Tibial artery (tissue), 4 donors: ENCODE results near the gene AP3B2.
"Not testable (repeated sequence)": the region's sequence is repeated elsewhere in the genome, so short reads cannot be mapped to it uniquely, and the experiment has no call there.

Experiments used
- DNase-seq, 2 donors: peaks; one replicate each; pipeline ENCODE4 v3.0.0-alpha.2; 2019
- H3K27ac ChIP-seq, 2 donors: fragments of 200-600 bp; sonication (generic) in 1 of 2; 1 replicate in 1 of 2; 2 replicates in 1 of 2; pipeline ENCODE4 v1.5.1; 2018 to 2019; ENCODE audit warnings: mild to moderate bottlenecking in 1 of 2
- H3K27me3 ChIP-seq, 2 donors: fragments of 200-600 bp; sonication (generic) in 1 of 2; one replicate each; pipeline versions ENCODE4 v1.5.1 to v1.6.0; 2016 to 2019
- H3K36me3 ChIP-seq, 3 donors: fragments of 200-600 bp; sonication (generic) in 2 of 3; one replicate each; pipeline ENCODE4 v1.5.1; 2016 to 2019; ENCODE audit warnings: mild to moderate bottlenecking in 2 of 3
- H3K4me1 ChIP-seq, 4 donors: fragments of 200-600 bp; sonication (generic) in 2 of 4; 1 replicate in 3 of 4; 2 replicates in 1 of 4; pipeline ENCODE4 v1.5.1; 2016 to 2019
- H3K4me3 ChIP-seq, 2 donors: fragments of 200-600 bp; sonication (generic) in 1 of 2; 1 replicate in 1 of 2; 2 replicates in 1 of 2; pipeline ENCODE4 v1.5.1; 2018 to 2019; ENCODE audit warnings: mild to moderate bottlenecking in 2 of 2
- H3K9me3 ChIP-seq, 3 donors: fragments of 200-600 bp; sonication (generic) in 1 of 3; one replicate each; pipeline ENCODE4 v1.5.1; 2016 to 2019
- intact Hi-C: fragments of 100-400 bp; cut with DNase I; formaldehyde crosslinking; loops from one replicate; pipeline ENCODE4 v1.15.0; 2023; ENCODE audit warnings: low total_unique reads
- TF ChIP-seq, protein P1 (sequence below), 2 experiments: fragments of 200-600 bp in 1 of 2; fragments of 450-650 bp in 1 of 2; IDR thresholded peaks; one replicate each; pipeline ENCODE4 v1.5.1; 2017 to 2019; ENCODE audit warnings: antibody characterized with exemption in 2 of 2, mild to moderate bottlenecking in 1 of 2, moderate library complexity in 1 of 2

The AP3B2 gene

DNA sequence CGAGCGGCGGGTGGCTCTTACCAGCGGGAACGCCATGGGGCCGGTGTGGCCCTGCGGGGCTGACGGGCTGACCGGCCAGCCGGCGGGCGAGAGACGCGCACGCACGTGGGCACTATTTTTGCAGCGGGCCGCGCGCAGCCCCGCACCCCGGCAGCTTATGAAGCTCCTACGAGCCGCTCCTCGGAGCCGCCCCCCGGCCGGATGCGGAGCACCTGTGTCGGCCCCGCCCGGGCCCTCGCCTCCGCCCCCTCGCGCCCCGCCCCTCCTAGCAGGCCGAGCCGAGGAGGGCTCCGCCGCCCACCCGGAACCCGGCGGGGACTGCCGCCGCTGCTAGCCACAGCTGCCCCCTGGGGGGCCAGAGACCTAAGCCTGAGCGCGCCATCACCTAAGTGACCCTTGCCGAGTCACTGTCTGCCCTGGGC is 61.8 kb downstream of the AP3B2 start:
- no peaks in the 10 kb centered on the region for H3K36me3 ChIP-seq
- peak overlapping the region; percentile 56 to 79 for H3K4me3 ChIP-seq
- no peaks in the 10 kb centered on the region for H3K9me3 ChIP-seq
- TF ChIP-seq, protein P1, sequence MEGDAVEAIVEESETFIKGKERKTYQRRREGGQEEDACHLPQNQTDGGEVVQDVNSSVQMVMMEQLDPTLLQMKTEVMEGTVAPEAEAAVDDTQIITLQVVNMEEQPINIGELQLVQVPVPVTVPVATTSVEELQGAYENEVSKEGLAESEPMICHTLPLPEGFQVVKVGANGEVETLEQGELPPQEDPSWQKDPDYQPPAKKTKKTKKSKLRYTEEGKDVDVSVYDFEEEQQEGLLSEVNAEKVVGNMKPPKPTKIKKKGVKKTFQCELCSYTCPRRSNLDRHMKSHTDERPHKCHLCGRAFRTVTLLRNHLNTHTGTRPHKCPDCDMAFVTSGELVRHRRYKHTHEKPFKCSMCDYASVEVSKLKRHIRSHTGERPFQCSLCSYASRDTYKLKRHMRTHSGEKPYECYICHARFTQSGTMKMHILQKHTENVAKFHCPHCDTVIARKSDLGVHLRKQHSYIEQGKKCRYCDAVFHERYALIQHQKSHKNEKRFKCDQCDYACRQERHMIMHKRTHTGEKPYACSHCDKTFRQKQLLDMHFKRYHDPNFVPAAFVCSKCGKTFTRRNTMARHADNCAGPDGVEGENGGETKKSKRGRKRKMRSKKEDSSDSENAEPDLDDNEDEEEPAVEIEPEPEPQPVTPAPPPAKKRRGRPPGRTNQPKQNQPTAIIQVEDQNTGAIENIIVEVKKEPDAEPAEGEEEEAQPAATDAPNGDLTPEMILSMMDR (IDR thresholded peaks at IDR 0.05), result no peak
- intact Hi-C loops, result loop anchor here (10.0 kb wide), 1 partner anchor 103 kb away; the partner anchor contains the start of gene RPS17
- peak overlapping the region; percentile 54 to 61 for H3K27ac ChIP-seq
- H3K4me1 ChIP-seq, result peaks cover 0 to 25% (median 22%) of the 10 kb centered on the region in 4 donors
- DNase-seq, result no peak
- peaks cover 0 to 36% of the 10 kb centered on the region in 2 donors for H3K27me3 ChIP-seq

DNA sequence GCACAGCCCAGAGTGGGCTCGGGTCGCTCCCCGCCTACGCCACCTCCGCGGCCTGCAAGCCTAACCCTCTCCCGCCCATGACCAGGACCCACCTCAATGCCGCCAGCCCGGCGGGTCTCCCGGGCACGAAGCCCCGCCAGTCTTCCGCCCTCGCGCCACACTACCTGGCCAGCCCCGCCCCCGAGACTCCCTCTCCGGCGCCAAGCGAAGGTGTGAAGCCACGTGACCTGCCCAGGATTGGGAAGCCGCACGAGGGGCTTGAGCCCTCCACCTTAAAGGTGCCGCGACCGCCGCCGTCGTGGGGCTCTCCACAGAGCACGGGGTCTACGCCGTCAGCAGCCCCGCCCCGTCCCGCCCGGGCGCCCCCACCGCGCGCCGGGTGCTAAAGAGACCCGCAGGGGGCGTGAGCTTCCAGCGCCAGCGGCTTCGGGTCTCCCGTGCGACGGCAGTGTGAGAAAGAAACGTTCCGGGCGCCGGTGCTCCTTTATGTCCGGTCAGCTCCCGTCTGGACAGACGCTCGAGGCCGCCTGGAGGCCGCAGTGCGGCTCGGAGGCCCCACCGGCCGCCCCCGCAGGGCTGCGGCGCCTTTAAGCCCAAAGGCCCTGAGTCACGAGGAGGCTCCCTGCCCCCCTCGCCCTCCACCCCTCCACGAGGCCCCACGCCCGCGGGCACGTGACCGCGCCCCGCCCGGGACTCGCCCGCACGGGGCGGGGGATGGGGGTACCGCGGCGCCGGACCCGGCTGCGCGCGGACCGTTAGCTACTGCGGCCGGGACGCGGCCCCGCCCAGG is 62.4 kb downstream of the AP3B2 start, which contains the start of gene CPEB1:
TSS of gene CPEB1 (minus strand) at position 319 of the 790 bp plus-strand sequence. CDS start 18,904 bp downstream, outside the sequence.
- no peaks in the 10 kb centered on the region for H3K36me3 ChIP-seq
- peaks cover 0 to 25% (median 22%) of the 10 kb centered on the region in 4 donors for H3K4me1 ChIP-seq
- peak within 1 kb of the TSS; percentile 54 to 61 for H3K27ac ChIP-seq
- H3K4me3 ChIP-seq, result peak within 1 kb of the TSS; percentile 56 to 79
- peaks cover 0 to 36% of the 10 kb centered on the region in 2 donors for H3K27me3 ChIP-seq
- peak; percentile 38 to 81 for DNase-seq
- intact Hi-C loops, result loop anchor here (10.0 kb wide), 1 partner anchor 102 kb away; the partner anchor contains the start of gene RPS17
- TF ChIP-seq, protein P1 (IDR thresholded peaks at IDR 0.05), result peak in 1 of 2 experiments; percentile 12
- H3K9me3 ChIP-seq, result no peaks in the 10 kb centered on the region

DNA sequence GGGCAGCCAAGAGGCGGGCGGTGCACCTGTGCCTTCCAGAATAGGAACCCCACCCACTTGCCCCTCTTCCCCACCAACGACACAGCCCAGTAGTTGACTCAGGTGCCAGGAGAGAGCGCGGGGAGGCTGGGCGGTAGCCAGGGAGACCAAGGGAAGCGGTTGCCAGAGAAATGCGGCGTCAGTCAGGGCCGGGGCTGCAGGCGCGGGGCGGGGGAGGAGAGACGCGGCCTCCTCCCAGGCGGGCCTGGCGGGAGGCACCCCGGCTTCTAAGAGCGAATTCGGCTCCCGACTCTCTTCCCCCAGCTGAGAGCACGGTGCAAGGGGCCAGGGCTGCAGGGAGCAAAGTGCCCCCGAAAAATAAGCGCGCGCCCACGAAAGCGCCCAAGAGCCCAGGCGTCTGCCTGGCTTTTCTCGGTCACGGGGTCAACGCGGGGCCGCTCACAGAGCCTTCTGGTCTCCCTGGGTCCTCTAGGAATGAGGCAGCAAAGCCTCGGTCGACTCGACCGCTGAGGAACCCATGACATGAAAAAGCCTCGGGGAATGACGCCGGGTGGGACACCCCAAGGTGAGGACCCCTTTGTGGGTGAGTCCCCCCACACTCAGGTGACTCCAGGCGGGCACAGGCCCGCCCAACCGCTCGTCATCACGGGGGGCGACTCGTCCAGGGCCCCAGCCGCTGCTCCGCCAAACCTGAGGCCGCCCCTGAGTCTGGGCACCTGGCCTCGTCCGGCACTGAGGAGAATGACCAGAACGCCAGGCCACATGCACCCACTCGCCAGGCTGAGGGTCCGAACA is 63.2 kb downstream of the AP3B2 start:
- peak overlapping the region; percentile 56 to 79 for H3K4me3 ChIP-seq
- TF ChIP-seq, protein P1 (IDR thresholded peaks at IDR 0.05), result no peak
- H3K27me3 ChIP-seq, result peaks cover 0 to 36% of the 10 kb centered on the region in 2 donors
- no peaks in the 10 kb centered on the region for H3K36me3 ChIP-seq
- no peak for DNase-seq
- peak overlapping the region in 1 of 2 donors; percentile 48 for H3K27ac ChIP-seq
- peaks cover 0 to 25% (median 22%) of the 10 kb centered on the region in 4 donors for H3K4me1 ChIP-seq
- intact Hi-C loops, result loop anchor here (10.0 kb wide), 1 partner anchor 102 kb away; the partner anchor contains the start of gene RPS17
- no peaks in the 10 kb centered on the region for H3K9me3 ChIP-seq

DNA sequence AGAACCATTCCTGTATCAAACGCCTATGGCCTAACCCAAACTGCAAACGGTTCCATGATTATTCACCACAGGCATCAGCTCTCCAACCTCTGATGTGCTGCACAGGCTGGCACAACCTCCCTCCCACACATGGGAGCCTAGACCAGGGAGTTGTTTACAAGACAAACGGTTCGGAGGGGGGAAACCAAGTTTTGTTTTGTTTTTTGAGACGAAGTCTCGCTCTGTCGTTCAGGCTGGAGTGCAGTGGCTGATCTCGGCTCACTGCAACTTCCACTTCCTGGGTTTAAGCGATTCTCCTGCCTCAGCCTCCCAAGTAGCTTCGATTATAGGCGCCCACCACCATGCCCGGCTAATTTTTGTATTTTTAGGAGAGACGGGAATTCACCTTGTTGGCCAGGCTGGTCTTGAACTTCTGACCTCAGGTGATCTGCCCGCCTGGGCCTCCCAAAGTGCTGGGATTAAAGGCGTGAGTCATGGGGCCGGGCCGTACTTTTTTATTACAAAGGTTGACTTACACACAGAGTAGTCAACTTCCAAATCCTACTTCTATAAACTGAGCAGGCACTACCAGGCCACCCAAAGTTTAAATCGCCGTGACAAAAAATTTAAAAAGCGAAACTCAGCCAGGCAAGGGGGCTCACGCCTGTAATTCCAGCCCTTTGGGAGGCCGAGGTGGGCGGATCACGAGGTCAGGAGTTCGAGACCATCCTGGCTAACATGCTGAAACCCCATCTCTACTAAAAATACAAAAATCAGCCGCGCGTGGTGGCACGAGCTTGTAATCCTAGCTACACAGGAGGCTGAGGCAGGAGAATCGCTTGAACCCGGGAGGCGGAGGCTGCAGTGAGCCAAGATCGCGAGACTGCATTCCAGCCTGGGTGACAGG is 64.5 kb downstream of the AP3B2 start:
- H3K9me3 ChIP-seq, H3K27ac ChIP-seq, H3K36me3 ChIP-seq, DNase-seq, H3K4me3 ChIP-seq: not testable (repeated sequence)
- Histone ChIP-seq H3K27me3 (peaks cover 0 to 36% of the 10 kb centered on the region in 2 donors), H3K4me1 (peaks cover 0 to 25% (median 22%) of the 10 kb centered on the region in 4 donors)
- intact Hi-C loops, result loop anchor here (10.0 kb wide), 1 partner anchor 100 kb away; the partner anchor contains the start of gene RPS17

DNA sequence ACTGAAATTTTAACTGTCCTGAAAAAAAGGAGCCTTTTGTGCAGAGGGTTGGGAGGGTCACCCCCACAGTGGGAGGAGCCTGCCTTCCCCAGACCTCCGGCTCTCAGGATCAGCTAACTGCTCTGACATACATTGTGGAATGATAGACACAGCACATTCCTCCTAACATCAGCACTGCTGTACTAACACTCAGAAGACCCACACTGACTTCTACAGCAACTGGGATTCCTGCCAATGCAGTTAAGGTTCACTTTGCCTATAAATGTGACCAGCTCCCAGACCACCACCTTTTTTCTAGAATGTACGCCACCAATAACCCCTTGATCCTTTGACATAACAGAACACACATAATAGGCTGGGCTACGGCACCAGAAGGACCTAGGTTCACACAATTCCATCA is 65.7 kb downstream of the AP3B2 start:
- H3K4me3 ChIP-seq, result no peak overlapping the region
- no peaks in the 10 kb centered on the region for H3K36me3 ChIP-seq
- peaks cover 0 to 41% of the 10 kb centered on the region in 2 donors for H3K27me3 ChIP-seq
- TF ChIP-seq, protein P1 (IDR thresholded peaks at IDR 0.05), result no peak
- no peaks in the 10 kb centered on the region for H3K9me3 ChIP-seq
- H3K27ac ChIP-seq, result no peak overlapping the region
- intact Hi-C loops, result loop anchor here (10.0 kb wide), 1 partner anchor 99 kb away; the partner anchor contains the start of gene RPS17
- peaks cover 0 to 25% (median 22%) of the 10 kb centered on the region in 4 donors for H3K4me1 ChIP-seq
- DNase-seq, result no peak
